ENCODE measurements around the gene LDLRAD2. TPM values are rescaled to one million over a fixed set of nuclear protein-coding genes. Genes with fewer than 3 reads are reported as not detected.

LDLRAD2 gene
- total RNA-seq, 1 experiment from 2014 or later = not detected

DNA sequence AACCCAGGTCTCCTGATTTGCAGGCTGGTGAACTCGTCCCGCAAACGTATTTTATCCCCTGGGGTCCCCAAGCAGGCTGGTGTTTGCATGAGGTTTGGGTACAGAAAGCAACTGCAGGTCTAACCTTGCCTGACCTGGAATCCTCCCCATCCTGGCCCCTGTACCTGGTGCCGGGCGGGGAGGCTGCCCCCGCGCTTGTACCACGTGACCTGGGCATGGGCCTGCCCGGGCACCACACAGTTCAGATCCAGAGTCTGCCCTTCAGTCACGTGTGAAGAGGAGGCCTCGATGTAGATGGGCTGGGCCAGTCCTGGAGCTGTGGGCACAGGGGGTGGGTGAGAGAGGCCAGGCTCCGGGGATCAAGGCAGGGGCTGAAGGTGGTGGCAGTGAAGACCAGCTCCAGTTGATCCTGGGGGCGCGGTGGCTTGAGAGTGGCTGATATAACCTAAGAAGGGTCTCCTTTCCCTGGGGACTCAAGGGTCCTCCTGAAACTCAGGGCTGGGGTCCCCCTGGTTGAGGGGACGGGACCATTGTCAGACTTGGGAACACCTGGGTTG lies 30.6 kb downstream of the LDLRAD2 start:
- intact Hi-C loops (cut with micrococcal nuclease; ENCODE audit: unreplicated experiment) = no loop called here
- no peaks in the 10 kb centered on the region for H3K27me3 ChIP-seq (replicated peaks; ENCODE audit: insufficient read depth, low read depth, low read length, poor library complexity)
- H3K27ac ChIP-seq (ENCODE audit: low read depth, low read length, poor library complexity, severe bottlenecking) = no peak overlapping the region
- ChIA-PET CTCF (no interaction called here), POLR2A (ENCODE audit: low non-redundant PET) (no interaction called here)
- no peaks in the 10 kb centered on the region for H3K36me3 ChIP-seq (ENCODE audit: insufficient read depth, low read length, poor library complexity, severe bottlenecking)
- TF ChIP-seq, protein P1, sequence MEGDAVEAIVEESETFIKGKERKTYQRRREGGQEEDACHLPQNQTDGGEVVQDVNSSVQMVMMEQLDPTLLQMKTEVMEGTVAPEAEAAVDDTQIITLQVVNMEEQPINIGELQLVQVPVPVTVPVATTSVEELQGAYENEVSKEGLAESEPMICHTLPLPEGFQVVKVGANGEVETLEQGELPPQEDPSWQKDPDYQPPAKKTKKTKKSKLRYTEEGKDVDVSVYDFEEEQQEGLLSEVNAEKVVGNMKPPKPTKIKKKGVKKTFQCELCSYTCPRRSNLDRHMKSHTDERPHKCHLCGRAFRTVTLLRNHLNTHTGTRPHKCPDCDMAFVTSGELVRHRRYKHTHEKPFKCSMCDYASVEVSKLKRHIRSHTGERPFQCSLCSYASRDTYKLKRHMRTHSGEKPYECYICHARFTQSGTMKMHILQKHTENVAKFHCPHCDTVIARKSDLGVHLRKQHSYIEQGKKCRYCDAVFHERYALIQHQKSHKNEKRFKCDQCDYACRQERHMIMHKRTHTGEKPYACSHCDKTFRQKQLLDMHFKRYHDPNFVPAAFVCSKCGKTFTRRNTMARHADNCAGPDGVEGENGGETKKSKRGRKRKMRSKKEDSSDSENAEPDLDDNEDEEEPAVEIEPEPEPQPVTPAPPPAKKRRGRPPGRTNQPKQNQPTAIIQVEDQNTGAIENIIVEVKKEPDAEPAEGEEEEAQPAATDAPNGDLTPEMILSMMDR (conservative IDR thresholded peaks at IDR 0.05; ENCODE audit: low read depth, low read length) = no peak
- TF ChIP-seq EZH2 (IDR thresholded peaks at IDR 0.05; ENCODE audit: borderline replicate concordance, low read depth, low read length, poor library complexity, severe bottlenecking) = no peak
- H3K4me1 ChIP-seq (ENCODE audit: insufficient read depth, low read length, poor library complexity, severe bottlenecking) = no peaks in the 10 kb centered on the region
- no peak for DNase-seq (ENCODE audit: low spot score)
- H3K9me3 ChIP-seq (ENCODE audit: low read depth, low read length, poor library complexity, severe bottlenecking) = no peaks in the 10 kb centered on the region
- no peak overlapping the region for H3K4me3 ChIP-seq (ENCODE audit: low read depth, low read length, poor library complexity, severe bottlenecking)
- no TSS peak for BruUV-seq (replicated peaks)

DNA sequence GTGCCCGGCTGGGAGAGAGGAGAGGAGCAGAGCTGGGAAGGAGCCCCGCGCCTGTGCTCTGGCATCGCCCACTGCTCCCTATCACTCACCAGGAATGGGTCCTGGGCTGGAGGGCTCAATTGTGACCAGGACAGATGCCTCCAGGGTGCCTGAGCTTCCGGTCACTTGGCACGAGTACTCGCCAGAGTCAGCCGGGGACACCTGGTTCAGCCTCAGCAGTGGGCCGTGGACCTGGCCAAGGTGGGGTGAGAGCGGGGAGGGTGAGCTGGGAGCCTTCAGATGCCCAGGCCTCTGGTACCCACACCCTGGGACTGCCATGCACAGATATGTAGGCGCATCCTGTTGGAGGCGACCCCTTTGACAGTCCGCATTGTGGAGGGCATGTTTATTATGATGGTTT lies 31.1 kb downstream of the LDLRAD2 start:
- no peak overlapping the region for H3K27ac ChIP-seq (ENCODE audit: low read depth, low read length, poor library complexity, severe bottlenecking)
- H3K4me1 ChIP-seq (ENCODE audit: insufficient read depth, low read length, poor library complexity, severe bottlenecking) = no peaks in the 10 kb centered on the region
- no peaks in the 10 kb centered on the region for H3K9me3 ChIP-seq (ENCODE audit: low read depth, low read length, poor library complexity, severe bottlenecking)
- CTCF ChIA-PET = no interaction called here
- no peak for TF ChIP-seq EZH2 (IDR thresholded peaks at IDR 0.05; ENCODE audit: borderline replicate concordance, low read depth, low read length, poor library complexity, severe bottlenecking)
- no peaks in the 10 kb centered on the region for H3K36me3 ChIP-seq (ENCODE audit: insufficient read depth, low read length, poor library complexity, severe bottlenecking)
- DNase-seq (ENCODE audit: low spot score) = no peak
- POLR2A ChIA-PET (ENCODE audit: low non-redundant PET) = no interaction called here
- H3K4me3 ChIP-seq (ENCODE audit: low read depth, low read length, poor library complexity, severe bottlenecking) = no peak overlapping the region
- no peaks in the 10 kb centered on the region for H3K27me3 ChIP-seq (replicated peaks; ENCODE audit: insufficient read depth, low read depth, low read length, poor library complexity)
- intact Hi-C loops (cut with micrococcal nuclease; ENCODE audit: unreplicated experiment) = no loop called here
- no TSS peak for BruUV-seq (replicated peaks)

DNA sequence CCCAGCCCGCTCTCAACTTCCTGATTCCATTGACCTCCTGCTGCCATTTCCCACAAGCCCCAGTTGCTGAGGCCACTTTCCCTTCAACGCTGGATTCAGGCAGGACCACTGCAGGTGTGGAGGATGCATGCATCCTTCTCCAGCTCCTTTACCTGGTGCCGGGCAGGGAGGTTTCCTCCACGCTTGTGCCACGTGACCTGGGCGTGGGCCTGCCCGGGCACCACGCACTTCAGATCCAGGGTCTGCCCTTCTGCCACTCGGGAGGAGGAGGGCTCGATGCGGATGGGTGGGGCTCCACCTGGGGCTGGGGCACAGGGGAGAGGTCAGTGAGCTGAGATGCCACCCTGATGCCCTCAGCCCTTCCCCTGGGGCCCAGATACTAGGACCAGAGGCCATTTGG lies 31.9 kb downstream of the LDLRAD2 start:
- POLR2A ChIA-PET (ENCODE audit: low non-redundant PET) = no interaction called here
- no peak overlapping the region for H3K4me3 ChIP-seq (ENCODE audit: low read depth, low read length, poor library complexity, severe bottlenecking)
- H3K27me3 ChIP-seq (replicated peaks; ENCODE audit: insufficient read depth, low read depth, low read length, poor library complexity) = no peaks in the 10 kb centered on the region
- CTCF ChIA-PET = no interaction called here
- H3K27ac ChIP-seq (ENCODE audit: low read depth, low read length, poor library complexity, severe bottlenecking) = no peak overlapping the region
- H3K9me3 ChIP-seq (ENCODE audit: low read depth, low read length, poor library complexity, severe bottlenecking) = no peaks in the 10 kb centered on the region
- no TSS peak for BruUV-seq (replicated peaks)
- intact Hi-C loops (cut with micrococcal nuclease; ENCODE audit: unreplicated experiment) = no loop called here
- no peak for TF ChIP-seq EZH2 (IDR thresholded peaks at IDR 0.05; ENCODE audit: borderline replicate concordance, low read depth, low read length, poor library complexity, severe bottlenecking)
- TF ChIP-seq, protein P1 (conservative IDR thresholded peaks at IDR 0.05; ENCODE audit: low read depth, low read length) = no peak
- no peak for DNase-seq (ENCODE audit: low spot score)
- H3K4me1 ChIP-seq (ENCODE audit: insufficient read depth, low read length, poor library complexity, severe bottlenecking) = no peaks in the 10 kb centered on the region
- no peaks in the 10 kb centered on the region for H3K36me3 ChIP-seq (ENCODE audit: insufficient read depth, low read length, poor library complexity, severe bottlenecking)
